ENCODE data around the gene TRNT1.

TRNT1 gene

DNA sequence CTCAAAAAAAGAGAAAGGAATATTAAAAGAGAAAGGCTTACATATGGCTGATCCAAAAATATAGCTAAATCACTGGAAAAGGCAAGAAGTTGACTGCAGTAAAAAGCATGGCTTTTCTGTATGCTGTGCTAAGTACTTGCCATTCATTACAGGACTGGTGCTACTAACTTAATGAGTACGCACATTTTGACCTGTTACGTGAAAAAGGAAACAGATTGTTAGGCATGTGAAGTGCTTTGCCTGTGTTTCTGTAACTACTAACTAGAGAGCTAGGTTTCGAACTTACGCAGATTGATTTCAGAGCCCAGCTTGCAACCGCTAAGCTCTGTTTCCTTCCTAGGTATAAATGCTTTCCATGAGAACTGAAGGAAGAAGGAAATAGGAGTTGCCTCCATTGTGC is 2.8 kb downstream of the TRNT1 start:
- Histone ChIP-seq H3K36me3 (replicated peaks) (peaks cover 32% of the 10 kb centered on the region), H3K4me3 (no peak overlapping the region), H3K4me1 (no peaks in the 10 kb centered on the region; the same call in 1 of the 2 replicates), H3K9me3 (no peaks in the 10 kb centered on the region), H3K27me3 (ENCODE audit: low read depth) (no peaks in the 10 kb centered on the region)
- in situ Hi-C loops (cut with MboI; ENCODE audit: low sequenced_read_pairs): no loop called here
- no peak for DNase-seq (ENCODE audit: low spot score in 2 of 2)

DNA sequence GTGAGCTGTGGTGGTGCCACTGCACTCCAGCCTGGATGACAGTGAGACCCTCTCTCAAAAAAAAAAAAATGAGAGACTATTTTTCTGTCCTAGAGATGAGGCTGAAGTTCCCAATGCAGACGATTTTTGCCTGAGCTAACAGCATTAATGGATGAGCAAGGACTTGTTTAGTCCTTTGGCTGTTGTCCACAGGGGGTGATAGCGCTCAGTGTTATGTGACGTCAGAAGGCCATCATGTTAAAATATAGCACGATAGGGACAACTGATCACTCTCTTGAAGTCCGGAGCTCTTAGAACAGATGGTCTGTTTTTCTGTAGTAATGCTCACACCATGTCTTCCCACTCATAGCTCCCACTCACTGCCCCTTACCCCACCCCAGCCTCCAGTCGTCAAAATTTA is 6.8 kb downstream of the TRNT1 start:
- no peak for DNase-seq (ENCODE audit: low spot score in 2 of 2)
- in situ Hi-C loops (cut with MboI; ENCODE audit: low sequenced_read_pairs): no loop called here
- H3K36me3 ChIP-seq (replicated peaks): peaks cover 48% of the 10 kb centered on the region

GRCh38 chr3:3134750-3135448 is 8.2 kb downstream of the TRNT1 start:
- Histone ChIP-seq H3K36me3 (replicated peaks) (peaks cover 48% of the 10 kb centered on the region), H3K9me3 (no peaks in the 10 kb centered on the region), H3K4me1 (no peaks in the 10 kb centered on the region), H3K4me3 (no peak overlapping the region), H3K27me3 (ENCODE audit: low read depth) (no peaks in the 10 kb centered on the region)
- no peak for DNase-seq (ENCODE audit: low spot score in 2 of 2)
- in situ Hi-C loops (cut with MboI; ENCODE audit: low sequenced_read_pairs): no loop called here

More for the DNA sequence above, 6.8 kb downstream of the TRNT1 start:
- H3K4me3 ChIP-seq: no peak overlapping the region
- H3K9me3 ChIP-seq: no peaks in the 10 kb centered on the region
- H3K27me3 ChIP-seq (ENCODE audit: low read depth): no peaks in the 10 kb centered on the region
- H3K4me1 ChIP-seq: no peaks in the 10 kb centered on the region

DNA sequence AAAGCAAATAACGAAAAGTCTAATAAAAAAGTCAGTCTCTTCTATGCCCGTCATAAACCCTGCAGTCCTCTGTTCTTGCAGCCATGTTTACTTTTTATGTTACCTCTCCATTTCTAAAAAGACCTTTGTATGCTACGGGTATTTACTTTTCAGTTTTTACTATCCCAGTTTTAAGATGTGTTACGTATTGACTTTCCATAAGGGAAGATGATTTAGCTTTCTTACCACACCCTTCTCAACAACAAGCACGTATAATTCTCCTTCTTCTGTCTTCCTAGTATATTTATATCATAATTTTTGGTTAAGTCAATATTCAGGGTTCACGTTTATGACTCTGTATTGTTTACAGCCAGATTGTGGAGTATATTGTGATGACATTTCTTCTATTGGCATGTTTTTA is 10.8 kb downstream of the TRNT1 start:
- Histone ChIP-seq H3K9me3 (no peaks in the 10 kb centered on the region), H3K27me3 (ENCODE audit: low read depth) (no peaks in the 10 kb centered on the region), H3K4me3 (no peak overlapping the region), H3K36me3 (replicated peaks) (peaks cover 59% of the 10 kb centered on the region), H3K4me1 (no peaks in the 10 kb centered on the region)
- in situ Hi-C loops (cut with MboI; ENCODE audit: low sequenced_read_pairs): no loop called here
- DNase-seq (ENCODE audit: low spot score in 2 of 2): no peak

DNA sequence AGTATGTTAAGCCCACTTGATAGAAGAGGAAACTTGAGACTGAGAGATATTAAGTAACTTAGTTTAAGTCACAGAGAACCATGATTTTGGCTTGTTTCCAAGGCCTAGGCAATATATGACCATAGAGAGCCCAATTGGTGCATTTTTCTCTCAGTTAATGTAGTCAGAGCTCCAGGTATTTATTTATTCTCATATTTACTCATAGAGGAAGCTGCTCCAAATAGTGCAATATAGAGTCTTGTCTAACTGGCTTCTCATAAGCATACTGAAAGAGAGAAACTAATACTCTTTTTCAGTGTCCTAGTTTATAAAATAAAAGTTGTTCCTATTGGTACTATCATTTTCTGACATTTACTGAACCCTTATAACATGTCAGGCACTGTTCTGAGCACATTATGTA is 15.2 kb downstream of the TRNT1 start:
- Histone ChIP-seq H3K36me3 (replicated peaks) (peaks cover 93% of the 10 kb centered on the region), H3K4me3 (no peak overlapping the region), H3K9me3 (no peaks in the 10 kb centered on the region), H3K4me1 (no peaks in the 10 kb centered on the region), H3K27me3 (ENCODE audit: low read depth) (no peaks in the 10 kb centered on the region)
- DNase-seq (ENCODE audit: low spot score in 2 of 2): no peak
- in situ Hi-C loops (cut with MboI; ENCODE audit: low sequenced_read_pairs): no loop called here

- peaks cover 95% of the 10 kb centered on the region for H3K36me3 ChIP-seq (replicated peaks)
- in situ Hi-C loops (cut with MboI; ENCODE audit: low sequenced_read_pairs): no loop called here
- H3K4me1 ChIP-seq: no peaks in the 10 kb centered on the region
- no peaks in the 10 kb centered on the region for H3K27me3 ChIP-seq (ENCODE audit: low read depth)
- no peak for DNase-seq (ENCODE audit: low spot score in 2 of 2)
- H3K4me3 ChIP-seq: no peak overlapping the region
- no peaks in the 10 kb centered on the region for H3K9me3 ChIP-seq
Measured at GRCh38 chr3:3145831-3146230, 19.1 kb downstream of the TRNT1 start.

GRCh38 chr3:3149560-3149959 is 22.8 kb downstream of the TRNT1 start:
- in situ Hi-C loops (cut with MboI; ENCODE audit: low sequenced_read_pairs): no loop called here
- Histone ChIP-seq H3K4me3 (no peak overlapping the region), H3K9me3 (no peaks in the 10 kb centered on the region), H3K36me3 (replicated peaks) (peaks cover 88% of the 10 kb centered on the region), H3K27me3 (ENCODE audit: low read depth) (no peaks in the 10 kb centered on the region), H3K4me1 (no peaks in the 10 kb centered on the region)
- no peak for DNase-seq (ENCODE audit: low spot score in 2 of 2)

DNA sequence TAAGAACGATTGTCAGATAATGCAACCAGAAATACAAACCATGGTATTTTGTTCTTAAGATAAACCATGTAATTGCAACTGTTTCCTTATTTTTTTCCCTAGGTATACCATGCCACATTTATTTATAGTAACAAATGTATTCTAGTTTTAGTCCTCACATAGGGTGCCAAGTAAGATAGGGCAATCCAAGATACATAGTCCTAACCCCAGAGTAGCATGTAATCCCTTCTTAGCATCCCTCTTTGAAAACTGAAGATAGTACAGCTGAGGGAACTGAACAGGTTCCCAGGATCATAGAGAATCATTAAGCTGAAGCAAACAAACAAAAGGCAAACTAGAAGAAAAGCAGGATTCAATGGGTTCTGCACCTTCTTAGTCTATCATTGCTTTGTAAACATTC is 24.8 kb downstream of the TRNT1 start:
- in situ Hi-C loops (cut with MboI; ENCODE audit: low sequenced_read_pairs): no loop called here

GRCh38 chr3:3154879-3155610 is 28.3 kb downstream of the TRNT1 start:
- no peaks in the 10 kb centered on the region for H3K27me3 ChIP-seq (ENCODE audit: low read depth)
- in situ Hi-C loops (cut with MboI; ENCODE audit: low sequenced_read_pairs): no loop called here
- peaks cover 63% of the 10 kb centered on the region for H3K36me3 ChIP-seq (replicated peaks)
- no peaks in the 10 kb centered on the region for H3K9me3 ChIP-seq
- no peak overlapping the region for H3K4me3 ChIP-seq
- no peaks in the 10 kb centered on the region for H3K4me1 ChIP-seq
- DNase-seq (ENCODE audit: low spot score in 2 of 2): no peak

More for the DNA sequence above, 24.8 kb downstream of the TRNT1 start:
- peaks cover 84% of the 10 kb centered on the region for H3K36me3 ChIP-seq (replicated peaks)
- DNase-seq (ENCODE audit: low spot score in 2 of 2): no peak
- H3K9me3 ChIP-seq: no peaks in the 10 kb centered on the region
- no peaks in the 10 kb centered on the region for H3K27me3 ChIP-seq (ENCODE audit: low read depth)
- no peak overlapping the region for H3K4me3 ChIP-seq
- no peaks in the 10 kb centered on the region for H3K4me1 ChIP-seq

- in situ Hi-C loops (cut with MboI; ENCODE audit: low sequenced_read_pairs): no loop called here
Measured at GRCh38 chr3:3157484-3157883, 30.7 kb downstream of the TRNT1 start.

GRCh38 chr3:3160826-3161225 is 34.1 kb downstream of the TRNT1 start:
- Histone ChIP-seq H3K36me3 (replicated peaks) (peaks cover 46% of the 10 kb centered on the region), H3K4me3 (no peak overlapping the region), H3K9me3 (no peaks in the 10 kb centered on the region), H3K4me1 (no peaks in the 10 kb centered on the region), H3K27me3 (ENCODE audit: low read depth) (no peaks in the 10 kb centered on the region)
- in situ Hi-C loops (cut with MboI; ENCODE audit: low sequenced_read_pairs): no loop called here
- DNase-seq (ENCODE audit: low spot score in 2 of 2): no peak

More at GRCh38 chr3:3157484-3157883, 30.7 kb downstream of the TRNT1 start:
- Histone ChIP-seq H3K4me1 (no peaks in the 10 kb centered on the region), H3K9me3 (no peaks in the 10 kb centered on the region), H3K27me3 (ENCODE audit: low read depth) (no peaks in the 10 kb centered on the region), H3K4me3 (no peak overlapping the region), H3K36me3 (replicated peaks) (peaks cover 47% of the 10 kb centered on the region)
- DNase-seq (ENCODE audit: low spot score in 2 of 2): no peak

DNA sequence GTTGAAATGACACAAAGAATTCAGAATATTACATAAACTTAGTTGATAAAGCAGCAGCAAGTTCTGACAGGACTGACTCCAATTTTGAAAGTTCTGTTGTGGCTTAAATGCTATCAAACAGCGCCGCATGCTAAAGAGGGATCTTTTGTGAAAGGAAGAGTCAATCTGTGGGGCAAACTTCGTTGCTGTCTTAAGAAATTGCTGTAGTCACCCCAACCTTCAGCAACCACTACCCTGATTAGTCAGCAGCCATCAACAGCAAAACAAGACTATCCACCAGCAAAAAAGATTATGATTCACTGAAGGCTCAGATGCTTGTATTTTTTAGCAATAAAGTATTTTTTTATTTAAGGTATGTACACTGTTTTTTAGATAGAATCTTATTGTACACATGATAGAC is 38.5 kb downstream of the TRNT1 start:
- in situ Hi-C loops (cut with MboI; ENCODE audit: low sequenced_read_pairs): no loop called here
- H3K36me3 ChIP-seq (replicated peaks): peaks cover 40% of the 10 kb centered on the region

GRCh38 chr3:3165650-3166049 is 38.9 kb downstream of the TRNT1 start:
- no peak overlapping the region for H3K4me3 ChIP-seq
- in situ Hi-C loops (cut with MboI; ENCODE audit: low sequenced_read_pairs): no loop called here
- H3K4me1 ChIP-seq: no peaks in the 10 kb centered on the region
- H3K27me3 ChIP-seq (ENCODE audit: low read depth): no peaks in the 10 kb centered on the region
- peaks cover 44% of the 10 kb centered on the region for H3K36me3 ChIP-seq (replicated peaks)
- no peaks in the 10 kb centered on the region for H3K9me3 ChIP-seq
- DNase-seq (ENCODE audit: low spot score in 2 of 2): no peak

More for the DNA sequence above, 38.5 kb downstream of the TRNT1 start:
- Histone ChIP-seq H3K4me3 (no peak overlapping the region), H3K4me1 (no peaks in the 10 kb centered on the region), H3K9me3 (no peaks in the 10 kb centered on the region), H3K27me3 (ENCODE audit: low read depth) (no peaks in the 10 kb centered on the region)
- DNase-seq (ENCODE audit: low spot score in 2 of 2): no peak

DNA sequence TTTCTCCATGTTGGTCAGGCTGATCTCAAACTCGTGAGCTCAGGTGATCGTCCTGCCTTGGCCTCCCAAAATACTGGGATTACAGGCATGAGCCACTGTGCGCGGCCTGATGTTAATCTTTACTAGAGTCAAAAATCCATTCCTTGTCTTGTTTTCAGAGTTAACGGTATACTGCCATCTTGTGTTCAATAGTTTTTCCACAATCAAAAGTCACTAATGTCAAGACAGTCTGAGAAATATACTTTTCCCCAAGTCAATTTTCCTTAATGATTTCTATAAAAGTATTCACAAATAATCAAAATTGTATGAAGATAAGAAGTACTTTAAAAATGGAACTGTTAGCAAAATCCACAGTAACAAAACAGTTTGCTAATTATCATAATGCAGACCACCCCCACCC is 44.3 kb downstream of the TRNT1 start:
- Histone ChIP-seq H3K9me3 (no peaks in the 10 kb centered on the region), H3K4me3 (no peak overlapping the region), H3K4me1 (no peaks in the 10 kb centered on the region), H3K36me3 (replicated peaks) (peaks cover 44% of the 10 kb centered on the region), H3K27me3 (ENCODE audit: low read depth) (no peaks in the 10 kb centered on the region)
- in situ Hi-C loops (cut with MboI; ENCODE audit: low sequenced_read_pairs): no loop called here
- DNase-seq (ENCODE audit: low spot score in 2 of 2): peak in 1 of 2 experiments; percentile 26
